Body of pancreas (tissue), 4 donors: ENCODE results near the gene RAD21L1.

Source experiments
- CTCF ChIP-seq, 7 experiments: fragments of 450-650 bp in 4 of 7; fragments of 200-600 bp in 3 of 7; sonication (generic) in 3 of 7; IDR thresholded peaks; one replicate each; pipeline ENCODE4 v1.5.1; 2016 to 2019; ENCODE audit warnings: antibody characterized with exemption in 7 of 7
- POLR2A ChIP-seq, 3 donors: fragments of 450-650 bp; IDR thresholded peaks; one replicate each; pipeline ENCODE4 v1.6.1; 2016; ENCODE audit warnings: antibody characterized with exemption in 3 of 3, mild to moderate bottlenecking in 2 of 3

- TF ChIP-seq CTCF (IDR thresholded peaks at IDR 0.05) (no peak), POLR2A (IDR thresholded peaks at IDR 0.05) (no peak)
Observed at GRCh38 chr20:1278993-1279392, 53.1 kb downstream of the RAD21L1 start.
